HepG2 (cell line): ENCODE results near the gene ALPL. TPM values are rescaled to one million over a fixed set of nuclear protein-coding genes. Genes with fewer than 3 reads are reported as not detected.

Experiments used
- AGO2 ChIP-seq: fragments of 200-400 bp; formaldehyde crosslinking; optimal IDR thresholded peaks from 2 replicates; pipeline ENCODE3; 2017; ENCODE audit warnings: mild to moderate bottlenecking, low read depth, low read length, moderate library complexity
- ARNTL ChIP-seq: sonication (generic); formaldehyde crosslinking; IDR thresholded peaks from 2 replicates; pipeline ENCODE4 v1.4.0; 2020; ENCODE audit warnings: mild to moderate bottlenecking, missing genetic modification reagents
- DBP ChIP-seq: sonication (generic); formaldehyde crosslinking; IDR thresholded peaks from 2 replicates; pipeline ENCODE4 v1.4.0; 2020; ENCODE audit warnings: missing genetic modification reagents; ENCODE audit errors: not compliant biosample characterization
- EZH2 ChIP-seq: conservative IDR thresholded peaks from 2 replicates; pipeline ENCODE4 v1.6.1; 2012; ENCODE audit warnings: mild to moderate bottlenecking, low read depth, low read length, moderate library complexity
- HINFP ChIP-seq: sonication (generic); formaldehyde crosslinking; IDR thresholded peaks from 2 replicates; pipeline ENCODE4 v1.4.0; 2020; ENCODE audit warnings: low read depth, mild to moderate bottlenecking, missing genetic modification reagents
- HMG20A ChIP-seq: IDR thresholded peaks from 2 replicates; pipeline ENCODE4 v1.6.1; 2016; ENCODE audit warnings: borderline replicate concordance
- HOMEZ ChIP-seq: IDR thresholded peaks from 2 replicates; pipeline ENCODE4 v1.6.1; 2016; ENCODE audit warnings: low read depth
- KIAA2018 ChIP-seq: sonication (generic); formaldehyde crosslinking; IDR thresholded peaks from 2 replicates; pipeline ENCODE4 v1.5.0; 2020; ENCODE audit warnings: mild to moderate bottlenecking, missing genetic modification reagents, borderline replicate concordance
- MAFK ChIP-seq, 2 experiments: IDR thresholded peaks in 1 of 2; conservative IDR thresholded peaks in 1 of 2; 2 replicates each; pipeline ENCODE4 v1.6.1; 2011; ENCODE audit warnings: improper control_type of control experiment in 2 of 2, low read length in 2 of 2
- NR2C2 ChIP-seq: sonication (generic); formaldehyde crosslinking; IDR thresholded peaks from 2 replicates; pipeline ENCODE4 v1.4.0; 2020; ENCODE audit warnings: missing genetic modification reagents, mild to moderate bottlenecking, moderate library complexity, borderline replicate concordance
- ZBTB1 ChIP-seq: sonication (generic); formaldehyde crosslinking; IDR thresholded peaks from 2 replicates; pipeline ENCODE4 v1.4.0; 2020; ENCODE audit warnings: missing genetic modification reagents, borderline replicate concordance
- polyA plus RNA-seq, 8 experiments: library from polyadenylated mRNA; depleted of rRNA in 3 of 8; stranded (reverse) in 7 of 8; unstranded in 1 of 8; fragments of >200 nt; fragmentation: Illumina TruSeq in 4 of 8; extraction: Trizol in 4 of 8; gene quantifications; 2 replicates each; pipeline versions ENCODE4 v1.2.1 to v1.2.3, GENCODE V29; 2011 to 2016; ENCODE audit warnings: low read depth in 4 of 8, missing spikeins in 1 of 8, mixed read lengths in 1 of 8; ENCODE audit not compliant: insufficient read depth in 1 of 8
- total RNA-seq, 5 experiments: library from RNA; depleted of rRNA; stranded (reverse); fragments of >200 nt; fragmentation: Illumina TruSeq; extraction: Trizol; gene quantifications; 2 replicates each; pipeline ENCODE4 v1.2.3, GENCODE V29; 2016; ENCODE audit warnings: low read depth in 1 of 5

Gene ALPL
- total and polyA plus RNA-seq, 2 of the 13 experiments (the other 11 are each of a cell fraction or from before 2014, with no cell fraction given) = 0.12 TPM; not detected in 1

- TF ChIP-seq HOMEZ (CRISPR knock-in tag) (no peak), AGO2 (peak; percentile 69), HMG20A (CRISPR knock-in tag) (no peak), KIAA2018 (CRISPR knock-in tag) (no peak), DBP (no peak), ZBTB1 (CRISPR knock-in tag) (no peak), HINFP (CRISPR knock-in tag) (0 out of 2 replicates have a peak, but pooled peaks have one; percentile 48), MAFK (conservative IDR thresholded peaks at IDR 0.05 in 1 of 2, IDR thresholded peaks at IDR 0.05 in 1 of 2; ENCODE audit: low read length in 2 of 2) (no peak), EZH2 (no peak), NR2C2 (peak; percentile 54; the same call in 1 of the 2 replicates), ARNTL (CRISPR knock-in tag) (no peak)
These were observed 86.0 kb downstream of the ALPL start (continued) for GRCh38 chr1:21594935-21595897.
